Measurements from ENCODE around the gene DNAH10.

Gene DNAH10

GRCh38 chr12:123958462-123958861 is 196.4 kb downstream of the DNAH10 start:
- TF ChIP-seq CTCF (IDR thresholded peaks at IDR 0.05; ENCODE audit: borderline replicate concordance, insufficient read depth, low read depth, low read length), result no peak
- H3K4me3 ChIP-seq (ENCODE audit: low read depth, low read length), result no peak overlapping the region

GRCh38 chr12:123958876-123959275 is 196.8 kb downstream of the DNAH10 start:
- no peak overlapping the region for H3K4me3 ChIP-seq (ENCODE audit: low read depth, low read length)
- TF ChIP-seq CTCF (IDR thresholded peaks at IDR 0.05; ENCODE audit: borderline replicate concordance, insufficient read depth, low read depth, low read length), result no peak

GRCh38 chr12:123960029-123960735 is 198.1 kb downstream of the DNAH10 start:
- TF ChIP-seq CTCF (IDR thresholded peaks at IDR 0.05; ENCODE audit: borderline replicate concordance, insufficient read depth, low read depth, low read length), result no peak

GRCh38 chr12:123960856-123961255 is 198.8 kb downstream of the DNAH10 start:
- TF ChIP-seq CTCF (IDR thresholded peaks at IDR 0.05; ENCODE audit: borderline replicate concordance, insufficient read depth, low read depth, low read length), result no peak
- H3K4me3 ChIP-seq (ENCODE audit: low read depth, low read length), result no peak overlapping the region

More at GRCh38 chr12:123960029-123960735, 198.1 kb downstream of the DNAH10 start:
- no peak overlapping the region for H3K4me3 ChIP-seq (ENCODE audit: low read depth, low read length)

- H3K4me3 ChIP-seq (ENCODE audit: low read depth, low read length), result no peak overlapping the region
- TF ChIP-seq CTCF (IDR thresholded peaks at IDR 0.05; ENCODE audit: borderline replicate concordance, insufficient read depth, low read depth, low read length), result no peak
These were observed 199.7 kb downstream of the DNAH10 start for GRCh38 chr12:123961585-123962345.

GRCh38 chr12:123962513-123962912 is 200.4 kb downstream of the DNAH10 start:
- no peak overlapping the region for H3K4me3 ChIP-seq (ENCODE audit: low read depth, low read length)
- no peak for TF ChIP-seq CTCF (IDR thresholded peaks at IDR 0.05; ENCODE audit: borderline replicate concordance, insufficient read depth, low read depth, low read length)

- TF ChIP-seq CTCF (IDR thresholded peaks at IDR 0.05; ENCODE audit: borderline replicate concordance, insufficient read depth, low read depth, low read length), result no peak
- no peak overlapping the region for H3K4me3 ChIP-seq (ENCODE audit: low read depth, low read length)
These were observed 201.7 kb downstream of the DNAH10 start for GRCh38 chr12:123963821-123964220.

All from GM12875 (cell line).